A549 (cell line): ENCODE results near the gene IRX3. TPM values are rescaled to one million over a fixed set of nuclear protein-coding genes. Genes with fewer than 3 reads are reported as not detected.

Experiments used
- ATAC-seq, 2 experiments: fragments of 200-7000 bp in 1 of 2; fragments of >200 bp in 1 of 2; cut with Nextera tagmentation in 1 of 2; cut with Tn5 transposase in 1 of 2; 3 replicates each; pipeline versions ENCODE4 v1.8.0 to v1.9.1; 2018 to 2020; ENCODE audit warnings: mild to moderate bottlenecking in 1 of 2, moderate library complexity in 1 of 2
- CTCF ChIA-PET: fragments of 300-600 bp; sonication (Branson Sonifier 250); formaldehyde crosslinking; extraction: SDS; loops from one replicate; lab custom pipeline; 2021; ENCODE audit warnings: antibody characterized with exemption, inconsistent platforms; lab: Yijun Ruan, JAX
- POLR2A ChIA-PET: fragments of 350-600 bp; formaldehyde crosslinking; extraction: SDS; loops from one replicate; lab custom pipeline; 2021; ENCODE audit warnings: antibody characterized with exemption, inconsistent platforms; lab: Yijun Ruan, JAX
- DNase-seq, 2 experiments: peaks; one replicate each; pipeline versions ENCODE4 v3.0.0 to v3.0.0-alpha.2; 2011 to 2016; ENCODE audit warnings: low read depth in 1 of 2, low spot score in 1 of 2
- FAIRE-seq: peaks from 2 replicates; lab custom pipeline; 2011; peaks lifted over from hg19 to GRCh38; lab: Jason Lieb, UNC
- H3K27ac ChIP-seq, 2 experiments: fragments of >200 bp; sonication (Bioruptor Twin); formaldehyde crosslinking; 3 replicates each; pipeline ENCODE4 v1.5.1; 2016 to 2017
- H3K4me1 ChIP-seq: fragments of >200 bp; sonication (Bioruptor Twin); formaldehyde crosslinking; 3 replicates; pipeline ENCODE4 v1.6.1; 2016
- H3K4me2 ChIP-seq: fragments of >200 bp; sonication (Bioruptor Twin); formaldehyde crosslinking; 3 replicates; pipeline ENCODE4 v1.6.1; 2016
- H3K4me3 ChIP-seq: fragments of >200 bp; sonication (Bioruptor Twin); formaldehyde crosslinking; 3 replicates; pipeline ENCODE4 v1.5.1; 2016
- H3K9me3 ChIP-seq: fragments of >200 bp; sonication (Bioruptor Twin); formaldehyde crosslinking; 3 replicates; pipeline ENCODE4 v1.6.1; 2016
- CBX2 ChIP-seq: fragments of 200-600 bp; sonication (generic); IDR thresholded peaks from 2 replicates; pipeline ENCODE4 v1.6.1; 2016; ENCODE audit warnings: low read depth, mild to moderate bottlenecking, borderline replicate concordance
- CBX8 ChIP-seq: fragments of 200-600 bp; sonication (generic); IDR thresholded peaks from 2 replicates; pipeline ENCODE4 v1.6.1; 2016
- CHD2 ChIP-seq: fragments of 150-350 bp; IDR thresholded peaks from 2 replicates; pipeline ENCODE4 v1.6.1; 2014; ENCODE audit warnings: low read length; ENCODE audit not compliant: partially characterized antibody
- CHD4 ChIP-seq: fragments of 200-600 bp; sonication (generic); IDR thresholded peaks from 2 replicates; pipeline ENCODE4 v1.6.1; 2016; ENCODE audit warnings: antibody characterized with exemption, mild to moderate bottlenecking, borderline replicate concordance
- EP300 ChIP-seq, 2 experiments: fragments of >200 bp; sonication (Bioruptor Twin); formaldehyde crosslinking; IDR thresholded peaks; 2 replicates in 1 of 2; 3 replicates in 1 of 2; pipeline ENCODE4 v1.6.1; 2016 to 2017
- ESRRA ChIP-seq: fragments of 150-350 bp; IDR thresholded peaks from 2 replicates; pipeline ENCODE4 v1.6.1; 2014; ENCODE audit warnings: mild to moderate bottlenecking, low read length, borderline replicate concordance
- FOSB ChIP-seq: fragments of 250-450 bp; sonication (Bioruptor Pico); IDR thresholded peaks from 2 replicates; pipeline ENCODE4 v1.5.0; 2020; ENCODE audit warnings: mild to moderate bottlenecking, moderate library complexity
- HEYL ChIP-seq: fragments of 250-450 bp; sonication (Bioruptor Pico); IDR thresholded peaks from 2 replicates; pipeline ENCODE4 v1.8.0; 2021; ENCODE audit warnings: mild to moderate bottlenecking, moderate library complexity
- KDM5A ChIP-seq: fragments of 200-600 bp; sonication (generic); IDR thresholded peaks from 2 replicates; pipeline ENCODE4 v1.6.1; 2016; ENCODE audit warnings: antibody characterized with exemption, mild to moderate bottlenecking
- MYC ChIP-seq: IDR thresholded peaks from 2 replicates; pipeline ENCODE4 v1.6.1; 2012; ENCODE audit warnings: mild to moderate bottlenecking, inconsistent platforms, low read length, improper control_type of control experiment, borderline replicate concordance
- NFE2L2 ChIP-seq: fragments of 150-350 bp; conservative IDR thresholded peaks from 2 replicates; pipeline ENCODE4 v1.6.1; 2014; ENCODE audit warnings: low read length
- NPAS2 ChIP-seq: fragments of 250-450 bp; sonication (Bioruptor Pico); IDR thresholded peaks from 2 replicates; pipeline ENCODE4 v1.8.0; 2022; ENCODE audit warnings: mild to moderate bottlenecking, moderate library complexity, borderline replicate concordance
- NR3C1 ChIP-seq: fragments of >200 bp; sonication (Bioruptor Twin); formaldehyde crosslinking; IDR thresholded peaks from 3 replicates; pipeline ENCODE4 v1.6.1; 2017
- POLR2AphosphoS2 ChIP-seq: conservative IDR thresholded peaks from 2 replicates; pipeline ENCODE4 v1.6.1; 2012; ENCODE audit warnings: low read length, improper control_type of control experiment, inconsistent platforms
- RFX5 ChIP-seq: fragments of 450-650 bp; IDR thresholded peaks from 2 replicates; pipeline ENCODE4 v1.7.1; 2014; ENCODE audit warnings: antibody characterized with exemption, mild to moderate bottlenecking, moderate library complexity
- RNF2 ChIP-seq: fragments of 200-600 bp; sonication (generic); IDR thresholded peaks from 2 replicates; pipeline ENCODE4 v1.6.1; 2016; ENCODE audit warnings: low read depth, mild to moderate bottlenecking, antibody characterized with exemption, moderate library complexity, borderline replicate concordance
- TFCP2L1 ChIP-seq: fragments of 250-450 bp; sonication (Bioruptor Pico); IDR thresholded peaks from 2 replicates; pipeline ENCODE4 v1.5.0; 2021; ENCODE audit warnings: mild to moderate bottlenecking
- ZSCAN20 ChIP-seq: fragments of 250-450 bp; sonication (Bioruptor Pico); IDR thresholded peaks from 2 replicates; pipeline ENCODE4 v1.8.0; 2022; ENCODE audit warnings: mild to moderate bottlenecking, moderate library complexity
- WGBS: methylation state at CpG from one replicate; pipeline ENCODE4 v1.1.6; 2017; ENCODE audit errors: missing lambda C conversion rate; 5-methylcytosine and 5-hydroxymethylcytosine counted together
- polyA plus RNA-seq, 4 experiments: library from polyadenylated mRNA; depleted of rRNA in 3 of 4; stranded (reverse); fragments of >200 nt; fragmentation: RNase III in 1 of 4; extraction: RNeasy Plus Mini Kit Qiagen cat#74134 plus additional on column Dnase treatment in 1 of 4; gene quantifications; 2 replicates in 3 of 4; 3 replicates in 1 of 4; pipeline ENCODE4 v1.2.3, GENCODE V29; 2011 to 2017
- TF ChIP-seq, protein P1 (sequence below): fragments of 150-350 bp; IDR thresholded peaks from 2 replicates; pipeline ENCODE4 v1.6.1; 2014; ENCODE audit warnings: low read depth, mild to moderate bottlenecking, low read length
- TF ChIP-seq, protein P2 (sequence below): IDR thresholded peaks from 2 replicates; pipeline ENCODE4 v1.6.1; 2012; ENCODE audit warnings: low read depth, borderline replicate concordance
- TF ChIP-seq, protein P3 (sequence below): fragments of >200 bp; sonication (Bioruptor Twin); formaldehyde crosslinking; IDR thresholded peaks from 3 replicates; pipeline ENCODE4 v1.6.1; 2016
- TF ChIP-seq, protein P4 (sequence below): IDR thresholded peaks from 2 replicates; pipeline ENCODE4 v1.6.1; 2012
- TF ChIP-seq, protein P5 (sequence below): IDR thresholded peaks from 2 replicates; pipeline ENCODE4 v1.6.1; 2012
- TF ChIP-seq, protein P6 (sequence below): fragments of 250-450 bp; sonication (Bioruptor Pico); IDR thresholded peaks from 2 replicates; pipeline ENCODE4 v1.5.0; 2020; ENCODE audit warnings: low read depth, mild to moderate bottlenecking, moderate library complexity

IRX3 gene
- polyA plus RNA-seq, 2 of the 4 experiments (the other 2 are of a cell fraction): 1.7 to 3.2 TPM

DNA sequence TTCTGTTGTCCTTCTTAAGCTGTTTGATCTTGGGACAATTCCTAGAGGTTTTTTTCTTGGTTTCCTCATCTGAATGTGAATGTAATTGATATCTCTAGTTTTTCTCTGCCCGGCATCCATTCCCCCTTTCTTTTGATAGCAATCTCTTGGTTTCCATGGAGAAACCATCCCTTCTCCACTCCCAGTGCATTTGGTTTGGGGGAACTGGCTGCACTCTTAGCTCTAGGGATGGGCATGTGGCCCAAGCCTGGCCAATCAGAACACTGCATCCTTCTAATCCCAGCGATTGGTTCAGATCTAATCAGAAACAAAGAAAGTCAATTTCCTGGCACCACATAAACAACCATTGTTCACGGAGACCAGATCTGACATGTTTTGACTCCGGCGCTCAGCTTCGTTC is 45.1 kb downstream of the IRX3 start:
- no peak for DNase-seq
- Histone ChIP-seq H3K9me3 (no peaks in the 10 kb centered on the region), H3K27ac (no peak overlapping the region), H3K4me2 (no peak overlapping the region), H3K4me1 (0 out of 3 replicates have a peak, but pooled peaks cover 5% of the 10 kb centered on the region), H3K4me3 (no peak overlapping the region)
- CTCF ChIA-PET: interaction anchor here (0.6 kb wide), 1 partner anchor 488 kb away, joined by 3 read pairs; no protein-coding TSS in a partner anchor
- ATAC-seq: no peak
- WGBS: 79% methylated on average over 6 of the region's 6 CpGs
- TF ChIP-seq CHD2: no peak
- no peak for TF ChIP-seq MYC
- TF ChIP-seq NR3C1: no peak
- TF ChIP-seq, protein P1, sequence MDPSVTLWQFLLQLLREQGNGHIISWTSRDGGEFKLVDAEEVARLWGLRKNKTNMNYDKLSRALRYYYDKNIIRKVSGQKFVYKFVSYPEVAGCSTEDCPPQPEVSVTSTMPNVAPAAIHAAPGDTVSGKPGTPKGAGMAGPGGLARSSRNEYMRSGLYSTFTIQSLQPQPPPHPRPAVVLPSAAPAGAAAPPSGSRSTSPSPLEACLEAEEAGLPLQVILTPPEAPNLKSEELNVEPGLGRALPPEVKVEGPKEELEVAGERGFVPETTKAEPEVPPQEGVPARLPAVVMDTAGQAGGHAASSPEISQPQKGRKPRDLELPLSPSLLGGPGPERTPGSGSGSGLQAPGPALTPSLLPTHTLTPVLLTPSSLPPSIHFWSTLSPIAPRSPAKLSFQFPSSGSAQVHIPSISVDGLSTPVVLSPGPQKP: no peak
- TF ChIP-seq ESRRA: no peak
- TF ChIP-seq FOSB: no peak
- TF ChIP-seq RFX5: no peak
- no peak for TF ChIP-seq CBX2
- TF ChIP-seq, protein P2, sequence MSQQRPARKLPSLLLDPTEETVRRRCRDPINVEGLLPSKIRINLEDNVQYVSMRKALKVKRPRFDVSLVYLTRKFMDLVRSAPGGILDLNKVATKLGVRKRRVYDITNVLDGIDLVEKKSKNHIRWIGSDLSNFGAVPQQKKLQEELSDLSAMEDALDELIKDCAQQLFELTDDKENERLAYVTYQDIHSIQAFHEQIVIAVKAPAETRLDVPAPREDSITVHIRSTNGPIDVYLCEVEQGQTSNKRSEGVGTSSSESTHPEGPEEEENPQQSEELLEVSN: no peak
- TF ChIP-seq TFCP2L1 (CRISPR knock-in tag): no peak
- TF ChIP-seq HEYL: no peak
- FAIRE-seq: no peak
- POLR2A ChIA-PET: no interaction called here

DNA sequence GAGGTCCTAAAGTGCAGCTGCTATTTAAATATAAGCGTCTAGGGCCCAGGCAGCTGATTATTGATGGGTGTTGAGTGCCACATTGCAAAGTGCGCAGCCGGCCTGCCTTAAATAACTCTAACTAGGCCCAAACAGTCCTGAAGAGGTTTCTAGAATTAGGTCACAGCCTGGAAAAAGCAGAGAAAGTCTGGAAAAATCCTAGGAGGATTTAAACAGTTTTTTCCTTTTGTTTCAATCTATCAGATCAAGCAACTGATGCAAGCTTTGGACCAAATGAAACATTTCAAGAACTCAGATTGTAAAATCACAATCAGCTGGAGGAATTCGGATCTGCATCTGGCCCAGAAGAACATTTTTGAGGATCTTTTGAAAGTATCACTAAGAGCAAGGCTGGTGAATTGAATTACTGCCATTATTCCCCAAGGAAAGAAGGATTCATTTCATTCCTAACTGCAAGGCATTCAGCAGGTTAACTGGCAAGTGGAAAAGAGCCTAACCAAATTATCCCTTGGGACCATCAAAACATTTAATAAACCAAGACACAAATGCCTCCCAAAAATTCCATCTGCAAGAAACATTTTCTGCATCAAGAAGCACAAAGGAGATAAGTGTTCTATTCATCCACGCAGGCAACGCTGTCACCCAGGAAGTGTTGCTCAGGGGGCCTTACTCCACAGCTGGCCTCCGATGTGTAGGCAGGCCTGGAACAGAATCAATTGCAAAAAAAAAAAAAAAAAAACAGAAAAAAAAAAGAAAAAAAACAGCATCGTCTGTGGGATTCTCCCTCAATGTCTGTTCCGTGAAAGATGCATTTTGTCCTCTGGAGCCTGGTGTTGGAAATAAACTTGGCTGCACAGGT is 46.1 kb downstream of the IRX3 start:
- ChIA-PET CTCF (interaction anchor here (0.6 to 1.4 kb wide), 3 partner anchors 9 to 487 kb away, joined by 3 to 4 read pairs (median 3); no protein-coding TSS in a partner anchor), POLR2A (no interaction called here)
- TF ChIP-seq, protein P3, sequence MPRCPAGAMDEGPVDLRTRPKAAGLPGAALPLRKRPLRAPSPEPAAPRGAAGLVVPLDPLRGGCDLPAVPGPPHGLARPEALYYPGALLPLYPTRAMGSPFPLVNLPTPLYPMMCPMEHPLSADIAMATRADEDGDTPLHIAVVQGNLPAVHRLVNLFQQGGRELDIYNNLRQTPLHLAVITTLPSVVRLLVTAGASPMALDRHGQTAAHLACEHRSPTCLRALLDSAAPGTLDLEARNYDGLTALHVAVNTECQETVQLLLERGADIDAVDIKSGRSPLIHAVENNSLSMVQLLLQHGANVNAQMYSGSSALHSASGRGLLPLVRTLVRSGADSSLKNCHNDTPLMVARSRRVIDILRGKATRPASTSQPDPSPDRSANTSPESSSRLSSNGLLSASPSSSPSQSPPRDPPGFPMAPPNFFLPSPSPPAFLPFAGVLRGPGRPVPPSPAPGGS: no peak
- TF ChIP-seq EP300 (IDR thresholded peaks at IDR 0.05): no peak
- TF ChIP-seq POLR2AphosphoS2: no peak
- no peak for TF ChIP-seq CHD4
- no peak for TF ChIP-seq CHD2
- TF ChIP-seq FOSB: no peak
- no peak for TF ChIP-seq HEYL
- TF ChIP-seq, protein P4, sequence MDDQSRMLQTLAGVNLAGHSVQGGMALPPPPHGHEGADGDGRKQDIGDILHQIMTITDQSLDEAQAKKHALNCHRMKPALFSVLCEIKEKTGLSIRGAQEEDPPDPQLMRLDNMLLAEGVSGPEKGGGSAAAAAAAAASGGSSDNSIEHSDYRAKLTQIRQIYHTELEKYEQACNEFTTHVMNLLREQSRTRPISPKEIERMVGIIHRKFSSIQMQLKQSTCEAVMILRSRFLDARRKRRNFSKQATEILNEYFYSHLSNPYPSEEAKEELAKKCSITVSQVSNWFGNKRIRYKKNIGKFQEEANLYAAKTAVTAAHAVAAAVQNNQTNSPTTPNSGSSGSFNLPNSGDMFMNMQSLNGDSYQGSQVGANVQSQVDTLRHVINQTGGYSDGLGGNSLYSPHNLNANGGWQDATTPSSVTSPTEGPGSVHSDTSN: no peak
- TF ChIP-seq CBX8: no peak
- DNase-seq (no peak), FAIRE-seq (no peak), ATAC-seq (no peak)
- no peak overlapping the region for H3K4me2 ChIP-seq
- WGBS: 67% methylated on average over 9 of the region's 9 CpGs
- H3K27ac ChIP-seq: no peak overlapping the region
- 0 out of 3 replicates have a peak, but pooled peaks cover 5% of the 10 kb centered on the region for H3K4me1 ChIP-seq
- no peaks in the 10 kb centered on the region for H3K9me3 ChIP-seq
- H3K4me3 ChIP-seq: no peak overlapping the region

DNA sequence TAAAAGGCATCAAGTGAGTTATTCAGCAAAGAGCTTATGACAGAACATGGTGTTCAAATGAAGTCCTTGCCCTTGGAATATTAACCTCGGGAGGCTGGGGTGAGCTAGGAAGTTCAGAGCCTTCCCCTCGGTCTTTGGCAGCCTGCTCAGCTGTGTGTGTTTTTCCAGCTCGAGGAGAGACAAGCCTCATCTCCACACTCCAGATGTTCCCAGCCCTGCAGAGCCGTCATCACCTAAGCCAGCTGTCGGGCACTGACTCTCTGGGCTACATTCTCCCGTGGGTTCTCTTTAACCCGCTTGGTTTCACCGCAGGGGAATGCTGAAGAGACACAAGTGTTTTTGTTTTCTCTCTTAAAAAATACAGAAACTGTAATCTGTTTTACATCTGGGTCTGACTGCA is 47.1 kb downstream of the IRX3 start:
- Histone ChIP-seq H3K9me3 (no peaks in the 10 kb centered on the region), H3K4me1 (0 out of 3 replicates have a peak, but pooled peaks cover 5% of the 10 kb centered on the region), H3K4me3 (no peak overlapping the region), H3K27ac (no peak overlapping the region), H3K4me2 (no peak overlapping the region)
- ChIA-PET POLR2A (no interaction called here), CTCF (interaction anchor here (0.8 to 1.4 kb wide), 2 partner anchors 10 to 14 kb away, joined by 3 to 4 read pairs; no protein-coding TSS in a partner anchor)
- WGBS: 52% methylated on average over 8 of the region's 8 CpGs
- no peak for TF ChIP-seq TFCP2L1 (CRISPR knock-in tag)
- TF ChIP-seq, protein P2: no peak
- no peak for TF ChIP-seq RNF2
- TF ChIP-seq KDM5A: no peak
- TF ChIP-seq, protein P5, sequence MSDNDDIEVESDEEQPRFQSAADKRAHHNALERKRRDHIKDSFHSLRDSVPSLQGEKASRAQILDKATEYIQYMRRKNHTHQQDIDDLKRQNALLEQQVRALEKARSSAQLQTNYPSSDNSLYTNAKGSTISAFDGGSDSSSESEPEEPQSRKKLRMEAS: no peak
- TF ChIP-seq ESRRA: no peak
- no peak for TF ChIP-seq CBX2
- TF ChIP-seq NFE2L2: no peak
- TF ChIP-seq, protein P6, sequence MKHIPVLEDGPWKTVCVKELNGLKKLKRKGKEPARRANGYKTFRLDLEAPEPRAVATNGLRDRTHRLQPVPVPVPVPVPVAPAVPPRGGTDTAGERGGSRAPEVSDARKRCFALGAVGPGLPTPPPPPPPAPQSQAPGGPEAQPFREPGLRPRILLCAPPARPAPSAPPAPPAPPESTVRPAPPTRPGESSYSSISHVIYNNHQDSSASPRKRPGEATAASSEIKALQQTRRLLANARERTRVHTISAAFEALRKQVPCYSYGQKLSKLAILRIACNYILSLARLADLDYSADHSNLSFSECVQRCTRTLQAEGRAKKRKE (CRISPR knock-in tag): no peak
- TF ChIP-seq NPAS2 (CRISPR knock-in tag): no peak
- no peak for TF ChIP-seq ZSCAN20 (CRISPR knock-in tag)
- ATAC-seq (no peak), FAIRE-seq (no peak), DNase-seq (no peak)
